Spleen (tissue), 11 donors: ENCODE results near the gene MYO1A. TPM values are rescaled to one million over a fixed set of nuclear protein-coding genes. Genes with fewer than 3 reads are reported as not detected.

Source experiments
- DNase-seq: peaks from one replicate; pipeline ENCODE4 v3.0.0-alpha.2; 2020
- H3K27ac ChIP-seq, 8 donors: fragments of 200-600 bp; sonication (generic) in 7 of 8; 1 replicate in 4 of 8; 2 replicates in 4 of 8; pipeline versions ENCODE4 v1.5.0 to v1.8.0; 2016 to 2021; ENCODE audit warnings: inconsistent platforms in 4 of 8, mild to moderate bottlenecking in 4 of 8, moderate library complexity in 1 of 8
- H3K27me3 ChIP-seq, 7 donors: fragments of 200-600 bp; sonication (generic) in 6 of 7; replicated peaks in 1 of 7; 1 replicate in 4 of 7; 2 replicates in 3 of 7; pipeline versions ENCODE4 v1.5.0 to v1.8.0; 2016 to 2021; ENCODE audit warnings: inconsistent platforms in 3 of 7, mild to moderate bottlenecking in 1 of 7
- H3K36me3 ChIP-seq, 6 donors: fragments of 200-600 bp; sonication (generic) in 5 of 6; 1 replicate in 4 of 6; 2 replicates in 2 of 6; pipeline versions ENCODE4 v1.5.0 to v1.8.0; 2016 to 2021; ENCODE audit warnings: inconsistent platforms in 2 of 6
- H3K4me1 ChIP-seq, 6 donors: fragments of 200-600 bp; sonication (generic) in 5 of 6; 1 replicate in 3 of 6; 2 replicates in 3 of 6; pipeline versions ENCODE4 v1.5.0 to v1.8.0; 2016 to 2021; ENCODE audit warnings: inconsistent platforms in 3 of 6
- H3K4me3 ChIP-seq, 8 donors: fragments of 200-600 bp; sonication (generic) in 7 of 8; 1 replicate in 4 of 8; 2 replicates in 4 of 8; pipeline versions ENCODE4 v1.5.0 to v1.8.0; 2016 to 2021; ENCODE audit warnings: inconsistent platforms in 4 of 8, mild to moderate bottlenecking in 4 of 8, moderate library complexity in 2 of 8
- H3K9me3 ChIP-seq, 8 donors: fragments of 200-600 bp; sonication (generic) in 7 of 8; 1 replicate in 4 of 8; 2 replicates in 4 of 8; pipeline versions ENCODE4 v1.5.0 to v1.8.0; 2016 to 2021; ENCODE audit warnings: inconsistent platforms in 4 of 8
- CTCF ChIP-seq, 11 experiments: fragments of 200-600 bp in 7 of 11; fragments of 450-650 bp in 4 of 11; sonication (generic) in 4 of 11; IDR thresholded peaks in 8 of 11; conservative IDR thresholded peaks in 3 of 11; 1 replicate in 7 of 11; 2 replicates in 4 of 11; pipeline versions ENCODE4 v1.4.0 to v1.8.0; 2016 to 2021; ENCODE audit warnings: antibody characterized with exemption in 11 of 11, inconsistent platforms in 4 of 11, mild to moderate bottlenecking in 1 of 11
- POLR2A ChIP-seq, 3 donors: fragments of 450-650 bp; IDR thresholded peaks; one replicate each; pipeline ENCODE4 v1.5.1; 2017; ENCODE audit warnings: antibody characterized with exemption in 3 of 3, mild to moderate bottlenecking in 1 of 3
- POLR2AphosphoS5 ChIP-seq, 3 donors: sonication (generic); formaldehyde crosslinking; IDR thresholded peaks; one replicate each; pipeline ENCODE4 v1.5.1; 2017; ENCODE audit warnings: antibody characterized with exemption in 3 of 3
- WGBS, 5 donors: extraction: QIAGEN DNeasy Blood & Tissue Kit in 3 of 5; methylation state at CpG; one replicate each; pipeline versions ENCODE4 v1.1.5 to v1.1.7; 2013 to 2018; 5-methylcytosine and 5-hydroxymethylcytosine counted together
- intact Hi-C: fragments of 100-400 bp; cut with DNase I; formaldehyde crosslinking; loops from one replicate; pipeline ENCODE4 v1.15.0; 2023; ENCODE audit warnings: low total_unique reads
- polyA plus RNA-seq, 3 donors: library from polyadenylated mRNA; stranded (reverse); fragments of 200-250 nt; gene quantifications; one replicate each; pipeline ENCODE4 v1.2.1, GENCODE V29; 2013
- total RNA-seq, 7 donors: library from RNA; depleted of rRNA in 3 of 7; stranded (reverse); fragments of >200 nt in 3 of 7; fragmentation: NEBNext Ultra II Directional in 4 of 7; extraction: Animal tissue kit (Norgen Biotek cat#: 25700) in 4 of 7; gene quantifications; one replicate each; pipeline versions ENCODE4 v1.1.0 to v1.2.1, GENCODE V29; 2016 to 2021
- donor health status: healthy with polysubstance abuse.
- donor health status: DM: no; HTN: no; CAD: no; lungs with moderate emphysema.
- donor health status: DM: no; HTN: no; CAD: no.
- donor health status: Bipolar disorder and iron deficiency.
- donor health status: healthy.
- donor health status: DM: no; HTN: no; CAD: no.
- donor health status: DM: yes; HTN: yes; CAD: no.

The MYO1A gene
- total and polyA plus RNA-seq, 10 donors = 0.12 to 1.4 (median 0.22) TPM; not detected in 1

GRCh38 chr12:56991319-56992246 lies 58.3 kb downstream of the MYO1A start:
- Histone ChIP-seq H3K4me1 (peaks cover 20 to 83% (median 58%) of the 10 kb centered on the region in 6 donors), H3K27ac (peak overlapping the region; percentile 58 to 85 (median 74)), H3K36me3 (peaks cover 0 to 19% (median 0%) of the 10 kb centered on the region in 6 donors), H3K4me3 (no peak overlapping the region), H3K27me3 (no peaks in the 10 kb centered on the region), H3K9me3 (no peaks in the 10 kb centered on the region)
- DNase-seq = peak; percentile 79
- WGBS, 5 donors = 44 to 48% (median 44%) methylated on average over 8 of the region's 8 CpGs
- no peak for TF ChIP-seq CTCF (IDR thresholded peaks at IDR 0.05 in 8 of 11, conservative IDR thresholded peaks at IDR 0.05 in 3 of 11)
- peak in 2 of 3 donors; percentile 56 to 58 for TF ChIP-seq POLR2AphosphoS5 (IDR thresholded peaks at IDR 0.05)
- no peak for TF ChIP-seq POLR2A (IDR thresholded peaks at IDR 0.05)
- intact Hi-C loops = loop anchor here (5.0 kb wide), 1 partner anchor 229 kb away; the partner anchor contains the start of gene HSD17B6

DNA sequence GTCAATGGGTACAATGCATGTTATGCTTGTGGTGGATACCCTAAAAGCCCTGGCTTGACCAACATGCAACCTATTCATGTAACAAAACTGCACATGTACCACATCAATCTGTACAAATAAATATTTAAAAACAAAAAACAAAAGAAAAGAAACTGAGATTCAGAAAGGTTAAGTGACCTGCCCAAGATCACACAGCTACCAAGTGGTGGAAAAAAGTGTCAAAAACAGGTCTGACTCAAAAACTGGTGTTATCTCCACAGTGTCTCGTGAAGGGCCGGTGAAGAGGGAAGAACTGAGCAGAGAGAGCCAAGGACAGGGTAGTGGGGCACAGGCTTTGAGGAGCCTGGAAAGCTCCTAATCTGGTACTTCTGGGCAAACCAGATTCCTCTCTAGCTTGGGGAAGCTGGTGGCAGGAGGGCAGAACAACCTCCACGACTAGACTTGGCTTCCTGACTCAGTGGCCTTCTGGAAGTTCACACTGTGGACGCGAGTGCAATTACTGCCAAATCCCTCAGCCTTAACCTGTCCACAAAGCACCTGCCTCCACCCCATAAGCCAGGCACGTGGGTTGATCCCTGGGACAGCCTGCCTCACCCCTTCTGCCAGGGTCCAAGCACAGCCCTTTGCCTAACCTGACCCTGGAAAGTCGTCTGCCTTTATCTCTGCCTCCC lies 59.1 kb downstream of the MYO1A start:
- peaks cover 17 to 76% (median 54%) of the 10 kb centered on the region in 6 donors for H3K4me1 ChIP-seq
- no peak overlapping the region for H3K4me3 ChIP-seq
- H3K36me3 ChIP-seq = peaks cover 0 to 11% (median 0%) of the 10 kb centered on the region in 6 donors
- intact Hi-C loops = loop anchor here (5.0 kb wide), 1 partner anchor 228 kb away; the partner anchor contains the start of gene HSD17B6
- H3K27me3 ChIP-seq = no peaks in the 10 kb centered on the region
- TF ChIP-seq POLR2AphosphoS5 (IDR thresholded peaks at IDR 0.05) (peak in 1 of 3 donors; percentile 70), POLR2A (IDR thresholded peaks at IDR 0.05) (no peak)
- DNase-seq = peak; percentile 74
- H3K27ac ChIP-seq = peak overlapping the region; percentile 51 to 85 (median 72)
- no peaks in the 10 kb centered on the region for H3K9me3 ChIP-seq
- 30 to 43% (median 30%) methylated on average over 7 of the region's 7 CpGs for WGBS, 5 donors

GRCh38 chr12:56989861-56990610 lies 59.9 kb downstream of the MYO1A start:
- H3K4me1 ChIP-seq = peaks cover 17 to 69% (median 51%) of the 10 kb centered on the region in 6 donors
- no peak overlapping the region for H3K4me3 ChIP-seq
- peak overlapping the region in 5 of 8 donors; percentile 65 to 85 (median 82) for H3K27ac ChIP-seq
- H3K36me3 ChIP-seq = peaks cover 0 to 4% (median 0%) of the 10 kb centered on the region in 6 donors
- H3K9me3 ChIP-seq = no peaks in the 10 kb centered on the region
- intact Hi-C loops = loop anchor here (5.0 kb wide), 2 partner anchors 153 to 228 kb away; partner anchors contain the start of gene HSD17B6
- 81 to 90% (median 86%) methylated on average over 7 of the region's 7 CpGs for WGBS, 5 donors
- DNase-seq = no peak
- no peaks in the 10 kb centered on the region for H3K27me3 ChIP-seq
- TF ChIP-seq CTCF (IDR thresholded peaks at IDR 0.05 in 8 of 11, conservative IDR thresholded peaks at IDR 0.05 in 3 of 11) (no peak), POLR2A (IDR thresholded peaks at IDR 0.05) (no peak), POLR2AphosphoS5 (IDR thresholded peaks at IDR 0.05) (no peak)

- Histone ChIP-seq H3K4me1 (peaks cover 17 to 60% (median 43%) of the 10 kb centered on the region in 6 donors), H3K4me3 (no peak overlapping the region), H3K9me3 (no peaks in the 10 kb centered on the region), H3K27ac (peak overlapping the region in 5 of 8 donors; percentile 49 to 67 (median 64)), H3K27me3 (no peaks in the 10 kb centered on the region), H3K36me3 (no peaks in the 10 kb centered on the region)
- WGBS, 5 donors = 20 to 31% (median 29%) methylated on average over 5 of the region's 5 CpGs
- TF ChIP-seq POLR2A (IDR thresholded peaks at IDR 0.05) (no peak), POLR2AphosphoS5 (IDR thresholded peaks at IDR 0.05) (peak in 1 of 3 donors; percentile 12), CTCF (IDR thresholded peaks at IDR 0.05 in 8 of 11, conservative IDR thresholded peaks at IDR 0.05 in 3 of 11) (no peak)
- intact Hi-C loops = loop anchor here (5.0 kb wide), 1 partner anchor 151 kb away; no protein-coding TSS in a partner anchor
- peak; percentile 60 for DNase-seq
Measured at GRCh38 chr12:56988207-56988739, 61.7 kb downstream of the MYO1A start.
